ENCODE measurements around the gene ITGB5. TPM values are rescaled to one million over a fixed set of nuclear protein-coding genes. Genes with fewer than 3 reads are reported as not detected.
A peak's percentile ranks its signal among the peaks of the same experiment; 100 is the strongest.

ITGB5 gene
- total RNA-seq, 6 experiments from 2014 or later: 61.3 to 125 (median 98.4) TPM

DNA sequence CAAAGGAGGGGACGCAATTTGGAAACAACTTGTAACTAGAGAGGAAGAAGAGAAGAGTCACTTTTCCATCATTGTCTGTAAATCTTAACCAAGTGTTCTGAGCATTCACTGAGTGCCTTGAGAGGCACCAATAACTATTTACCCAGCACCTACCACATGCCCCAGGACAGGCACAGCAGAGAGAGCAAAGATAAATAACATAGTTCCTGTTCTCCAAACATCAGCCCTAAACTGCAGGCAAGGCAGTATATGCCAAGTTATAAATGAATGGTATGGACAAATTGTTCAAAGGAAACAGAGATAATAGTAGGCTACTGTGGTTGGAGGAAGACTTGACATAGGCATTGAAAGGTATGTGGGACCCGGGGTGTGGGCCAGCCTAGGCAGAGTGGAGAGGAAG is 45.6 kb downstream of the ITGB5 start:
- Histone ChIP-seq H3K27ac (no peak overlapping the region), H3K9me3 (no peaks in the 10 kb centered on the region), H3K4me3 (no peak overlapping the region), H3K36me3 (peaks cover 0 to 10% (median 1%) of the 10 kb centered on the region in 4 donors), H3K27me3 (no peaks in the 10 kb centered on the region), H3K4me1 (peaks cover 0 to 38% (median 21%) of the 10 kb centered on the region in 4 donors)
- TF ChIP-seq, protein P1, sequence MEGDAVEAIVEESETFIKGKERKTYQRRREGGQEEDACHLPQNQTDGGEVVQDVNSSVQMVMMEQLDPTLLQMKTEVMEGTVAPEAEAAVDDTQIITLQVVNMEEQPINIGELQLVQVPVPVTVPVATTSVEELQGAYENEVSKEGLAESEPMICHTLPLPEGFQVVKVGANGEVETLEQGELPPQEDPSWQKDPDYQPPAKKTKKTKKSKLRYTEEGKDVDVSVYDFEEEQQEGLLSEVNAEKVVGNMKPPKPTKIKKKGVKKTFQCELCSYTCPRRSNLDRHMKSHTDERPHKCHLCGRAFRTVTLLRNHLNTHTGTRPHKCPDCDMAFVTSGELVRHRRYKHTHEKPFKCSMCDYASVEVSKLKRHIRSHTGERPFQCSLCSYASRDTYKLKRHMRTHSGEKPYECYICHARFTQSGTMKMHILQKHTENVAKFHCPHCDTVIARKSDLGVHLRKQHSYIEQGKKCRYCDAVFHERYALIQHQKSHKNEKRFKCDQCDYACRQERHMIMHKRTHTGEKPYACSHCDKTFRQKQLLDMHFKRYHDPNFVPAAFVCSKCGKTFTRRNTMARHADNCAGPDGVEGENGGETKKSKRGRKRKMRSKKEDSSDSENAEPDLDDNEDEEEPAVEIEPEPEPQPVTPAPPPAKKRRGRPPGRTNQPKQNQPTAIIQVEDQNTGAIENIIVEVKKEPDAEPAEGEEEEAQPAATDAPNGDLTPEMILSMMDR (IDR thresholded peaks at IDR 0.05): no peak
- no peak for TF ChIP-seq POLR2A (IDR thresholded peaks at IDR 0.05)
- WGBS (ENCODE audit: insufficient coverage, low coverage, low lambda C conversion rate, missing lambda C conversion rate): 100% methylated on average over 2 of the region's 2 CpGs
- DNase-seq (no peak), ATAC-seq (no peak)
- intact Hi-C loops (cut with DNase I): no loop called here

GRCh38 chr3:124840331-124840730 is 46.8 kb downstream of the ITGB5 start:
- ATAC-seq: no peak
- no peaks in the 10 kb centered on the region for H3K9me3 ChIP-seq
- no peak for DNase-seq
- H3K27me3 ChIP-seq: no peaks in the 10 kb centered on the region
- WGBS (ENCODE audit: insufficient coverage, low coverage, low lambda C conversion rate, missing lambda C conversion rate): 79% methylated on average over 2 of the region's 2 CpGs
- intact Hi-C loops (cut with DNase I): no loop called here
- H3K4me1 ChIP-seq: peaks cover 0 to 45% (median 32%) of the 10 kb centered on the region in 4 donors
- no peak overlapping the region for H3K4me3 ChIP-seq
- H3K27ac ChIP-seq: peak overlapping the region; percentile 48 to 95 (median 81)
- no peak for TF ChIP-seq POLR2A (IDR thresholded peaks at IDR 0.05)
- TF ChIP-seq, protein P1 (IDR thresholded peaks at IDR 0.05): no peak
- H3K36me3 ChIP-seq: peaks cover 0 to 10% (median 1%) of the 10 kb centered on the region in 4 donors

- Histone ChIP-seq H3K27ac (peak overlapping the region; percentile 48 to 95 (median 81)), H3K36me3 (peaks cover 0 to 10% (median 1%) of the 10 kb centered on the region in 4 donors)
- DNase-seq: no peak
Observed at GRCh38 chr3:124839896-124840295, 47.3 kb downstream of the ITGB5 start.

GRCh38 chr3:124838963-124839362 is 48.2 kb downstream of the ITGB5 start:
- intact Hi-C loops (cut with DNase I): loop anchor here in 1 of 2 donors (10.0 kb wide), 1 partner anchor 46 kb away; the partner anchor contains the start of gene ITGB5
- peak overlapping the region; percentile 81 to 95 (median 82) for H3K27ac ChIP-seq

More at GRCh38 chr3:124839896-124840295, 47.3 kb downstream of the ITGB5 start:
- ATAC-seq: no peak
- no peaks in the 10 kb centered on the region for H3K27me3 ChIP-seq
- TF ChIP-seq, protein P1 (IDR thresholded peaks at IDR 0.05): no peak
- no peak for TF ChIP-seq POLR2A (IDR thresholded peaks at IDR 0.05)
- no peak overlapping the region for H3K4me3 ChIP-seq
- no peaks in the 10 kb centered on the region for H3K9me3 ChIP-seq
- H3K4me1 ChIP-seq: peaks cover 0 to 48% (median 34%) of the 10 kb centered on the region in 4 donors
- intact Hi-C loops (cut with DNase I): loop anchor here in 1 of 2 donors (10.0 kb wide), 1 partner anchor 45 kb away; the partner anchor contains the start of gene ITGB5

More at GRCh38 chr3:124838963-124839362, 48.2 kb downstream of the ITGB5 start:
- peak overlapping the region in 1 of 3 donors; percentile 0 for H3K4me3 ChIP-seq
- no peaks in the 10 kb centered on the region for H3K27me3 ChIP-seq
- H3K4me1 ChIP-seq: peaks cover 0 to 53% (median 36%) of the 10 kb centered on the region in 4 donors
- 27% methylated on average over 3 of the region's 3 CpGs for WGBS (ENCODE audit: insufficient coverage, low coverage, low lambda C conversion rate, missing lambda C conversion rate)
- peak; percentile 49 for TF ChIP-seq POLR2A (IDR thresholded peaks at IDR 0.05)
- TF ChIP-seq, protein P1 (IDR thresholded peaks at IDR 0.05): no peak
- H3K9me3 ChIP-seq: no peaks in the 10 kb centered on the region
- peak; percentile 14 to 44 (median 20) for ATAC-seq
- DNase-seq: no peak
- H3K36me3 ChIP-seq: peaks cover 0 to 10% (median 1%) of the 10 kb centered on the region in 4 donors

All from right lobe of liver (tissue), 6 donors.